Endothelial cell of umbilical vein (primary cell): Measurements from ENCODE around the gene HLA-DMA. TPM values are rescaled to one million over a fixed set of nuclear protein-coding genes. Genes with fewer than 3 reads are reported as not detected.

Experiments used
- BruUV-seq: library from RNA; stranded (reverse); fragments of 400-500 nt; replicated peaks from 2 replicates; lab custom pipeline; 2021; lab: Mats Ljungman, UMichigan
- CTCF ChIA-PET: fragments of 300-600, 350-600 bp; sonication (Branson Sonifier 250); formaldehyde crosslinking; loops from one replicate; lab custom pipeline; 2021; ENCODE audit warnings: antibody characterized with exemption, inconsistent platforms; lab: Charles Lee
- POLR2A ChIA-PET: fragments of 300-600, 350-600 bp; sonication (Branson Sonifier 250); formaldehyde crosslinking; loops from one replicate; lab custom pipeline; 2021; ENCODE audit warnings: antibody characterized with exemption, inconsistent platforms; lab: Charles Lee
- DNase-seq: peaks from one replicate; pipeline ENCODE4 v3.0.0-alpha.2; 2011; ENCODE audit warnings: low read depth, low spot score
- FAIRE-seq: peaks from 2 replicates; lab custom pipeline; 2011; peaks lifted over from hg19 to GRCh38; lab: Jason Lieb, UNC
- H2AFZ ChIP-seq: 2 replicates; pipeline ENCODE4 v1.6.0; 2012; ENCODE audit warnings: low read depth, low read length, control low read depth, inconsistent platforms
- H3K27ac ChIP-seq: 2 replicates; pipeline ENCODE4 v1.5.1; 2011; ENCODE audit warnings: low read depth, mild to moderate bottlenecking, control low read depth, low read length, moderate library complexity; ENCODE audit not compliant: insufficient read depth
- H3K27me3 ChIP-seq, 2 experiments: 2 replicates each; pipeline versions ENCODE4 v1.6.0 to v1.6.1; 2011; ENCODE audit warnings: low read length in 2 of 2, mixed read lengths in 1 of 2; ENCODE audit not compliant: control insufficient read depth in 2 of 2, insufficient read depth in 2 of 2
- H3K36me3 ChIP-seq, 2 experiments: 2 replicates in 1 of 2; 3 replicates in 1 of 2; pipeline ENCODE4 v1.5.1; 2011; ENCODE audit warnings: low read length in 2 of 2, mild to moderate bottlenecking in 1 of 2, moderate library complexity in 1 of 2; ENCODE audit not compliant: control insufficient read depth in 2 of 2, insufficient read depth in 2 of 2; ENCODE audit errors: extremely low read depth in 1 of 2
- H3K4me1 ChIP-seq: 3 replicates; pipeline ENCODE4 v1.5.1; 2011; ENCODE audit warnings: mild to moderate bottlenecking, low read length; ENCODE audit not compliant: control insufficient read depth, insufficient read depth; ENCODE audit errors: extremely low read depth
- H3K4me2 ChIP-seq: 2 replicates; pipeline ENCODE4 v1.6.1; 2011; ENCODE audit warnings: low read length, control low read depth, mixed read lengths; ENCODE audit not compliant: insufficient read depth
- H3K4me3 ChIP-seq, 3 experiments: fragments of 200-600 bp in 1 of 3; sonication (generic), shearing (Covaris generic) in 1 of 3; replicated peaks in 1 of 3; 2 replicates each; pipeline ENCODE4 v1.5.1; 2011 to 2016; ENCODE audit warnings: control low read depth in 3 of 3, low read length in 3 of 3, mild to moderate bottlenecking in 2 of 3, inconsistent platforms in 1 of 3, low read depth in 1 of 3, moderate library complexity in 1 of 3; ENCODE audit not compliant: insufficient read depth in 1 of 3
- H3K79me2 ChIP-seq: 2 replicates; pipeline ENCODE4 v1.6.0; 2012; ENCODE audit warnings: low read length, inconsistent platforms; ENCODE audit not compliant: control insufficient read depth, insufficient read depth
- H3K9ac ChIP-seq: replicated peaks from 2 replicates; pipeline ENCODE3; 2011; ENCODE audit warnings: low read length, control low read depth; ENCODE audit not compliant: insufficient read depth; ENCODE audit errors: extremely low read depth
- H3K9me1 ChIP-seq: replicated peaks from 3 replicates; pipeline ENCODE4 v1.6.0; 2011; ENCODE audit warnings: mild to moderate bottlenecking, low read length; ENCODE audit not compliant: control insufficient read depth, insufficient read depth; ENCODE audit errors: extremely low read depth
- H3K9me3 ChIP-seq: replicated peaks from 2 replicates; pipeline ENCODE4 v1.5.1; 2012; ENCODE audit warnings: low read length, inconsistent platforms; ENCODE audit not compliant: control insufficient read depth, insufficient read depth
- H4K20me1 ChIP-seq: replicated peaks from 2 replicates; pipeline ENCODE3; 2011; ENCODE audit warnings: mild to moderate bottlenecking, low read length; ENCODE audit not compliant: control insufficient read depth, insufficient read depth; ENCODE audit errors: extremely low read depth
- FOS ChIP-seq: IDR thresholded peaks from 2 replicates; pipeline ENCODE4 v1.6.1; 2011; ENCODE audit warnings: mild to moderate bottlenecking, low read length, moderate library complexity, borderline replicate concordance; ENCODE audit not compliant: insufficient read depth
- GATA2 ChIP-seq: IDR thresholded peaks from 2 replicates; pipeline ENCODE4 v1.7.0; 2011; ENCODE audit warnings: low read depth, mild to moderate bottlenecking, moderate library complexity, mixed read lengths, low read length; ENCODE audit not compliant: insufficient read length, insufficient read depth
- JUN ChIP-seq: IDR thresholded peaks from 2 replicates; pipeline ENCODE4 v1.6.1; 2011; ENCODE audit warnings: borderline replicate concordance, low read depth; ENCODE audit not compliant: insufficient read length, insufficient read depth
- MAX ChIP-seq: IDR thresholded peaks from 2 replicates; pipeline ENCODE4 v1.6.1; 2011; ENCODE audit not compliant: insufficient read depth, insufficient read length
- MYC ChIP-seq: IDR thresholded peaks from one replicate; pipeline ENCODE4 v1.6.1; 2011; ENCODE audit warnings: mild to moderate bottlenecking, low read depth, low read length
- POLR2A ChIP-seq: IDR thresholded peaks from 2 replicates; pipeline ENCODE4 v1.6.1; 2012; ENCODE audit warnings: low read depth, mild to moderate bottlenecking, control low read depth, low read length
- POLR2AphosphoS5 ChIP-seq: IDR thresholded peaks from 2 replicates; pipeline ENCODE4 v1.6.1; 2012; ENCODE audit warnings: low read depth, mild to moderate bottlenecking, control low read depth, low read length, moderate library complexity; ENCODE audit not compliant: insufficient read depth
- dilution Hi-C: fragments of 300-500 bp; cut with MboI; formaldehyde crosslinking; loops from one replicate; pipeline ENCODE4 v1.15.0; 2019; ENCODE audit warnings: low sequenced_read_pairs; ENCODE audit not compliant: extremely low pct_ligation_motif_present
- intact Hi-C: fragments of 100-400 bp; cut with micrococcal nuclease; formaldehyde crosslinking; loops from one replicate; pipeline ENCODE4 v1.10.0; 2022
- polyA plus RNA-seq, 4 experiments: library from polyadenylated mRNA; depleted of rRNA in 3 of 4; stranded (reverse) in 3 of 4; unstranded in 1 of 4; fragments of >200 nt; gene quantifications; 2 replicates each; pipeline versions ENCODE4 v1.2.1 to v1.2.3, GENCODE V29; 2011 to 2012; ENCODE audit warnings: missing spikeins in 1 of 4
- total RNA-seq: library from RNA; stranded (reverse); gene quantifications from 2 replicates; pipeline ENCODE4 v1.2.3, GENCODE V29; 2021

Gene HLA-DMA
- total and polyA plus RNA-seq, 2 donors (not counting 3 experiments of a cell fraction or from before 2014, with no cell fraction given), result 1.2 to 7.7 TPM

- dilution Hi-C loops (no loop called here), intact Hi-C loops (loop anchor here (5.0 to 10.0 kb wide), 4 partner anchors 129 to 794 kb away; partner anchors contain the start of genes AGPAT1, CUTA, HSD17B8 and PHF1)
- H2AFZ ChIP-seq, result no peak overlapping the region
- peaks cover 12% of the 10 kb centered on the region for H4K20me1 ChIP-seq
- ChIA-PET POLR2A (interaction anchor here (0.6 to 5.8 kb wide), 30 partner anchors 8 to 1430 kb away, joined by 3 to 89 read pairs (median 6); partner anchors contain the start of genes DDX39B, HLA-DMA, HLA-DMB and HMGA1), CTCF (interaction anchor here (0.7 to 13.7 kb wide), 8 partner anchors 13 to 277 kb away, joined by 3 to 187 read pairs (median 14); partner anchors contain the start of genes HLA-DMA, TAP1 and TAP2)
- no peaks in the 10 kb centered on the region for H3K9me3 ChIP-seq
- no peak for FAIRE-seq
- H3K27me3 ChIP-seq, result no peaks in the 10 kb centered on the region
- H3K9me1 ChIP-seq, result no peaks in the 10 kb centered on the region
- peak overlapping the region; percentile 99 for H3K27ac ChIP-seq
- H3K4me1 ChIP-seq, result peaks cover 31% of the 10 kb centered on the region
- H3K4me2 ChIP-seq, result peak overlapping the region; percentile 93
- H3K36me3 ChIP-seq, result peaks cover 16 to 17% of the 10 kb centered on the region in 2 experiments
- H3K4me3 ChIP-seq, result peak overlapping the region; percentile 65 to 96 (median 76)
- peak overlapping the region; percentile 100 for H3K9ac ChIP-seq
- peaks cover 49% of the 10 kb centered on the region for H3K79me2 ChIP-seq
- DNase-seq, result no peak
- TSS peak; percentile 47 for BruUV-seq
- TF ChIP-seq MAX, result no peak
- no peak for TF ChIP-seq GATA2
- TF ChIP-seq POLR2AphosphoS5, result peak; percentile 7
- no peak for TF ChIP-seq MYC
- TF ChIP-seq POLR2A, result peak; percentile 87
- no peak for TF ChIP-seq FOS
- TF ChIP-seq JUN, result no peak
Observed at GRCh38 chr6:32971242-32971580, 18.3 kb upstream of the HLA-DMA start.
